ENCODE data around the gene TMIE. TPM values are rescaled to one million over a fixed set of nuclear protein-coding genes. Genes with fewer than 3 reads are reported as not detected.
A peak's percentile ranks its signal among the peaks of the same experiment; 100 is the strongest.

Gene TMIE
- total RNA-seq, 1 experiment from 2014 or later, result not detected

DNA sequence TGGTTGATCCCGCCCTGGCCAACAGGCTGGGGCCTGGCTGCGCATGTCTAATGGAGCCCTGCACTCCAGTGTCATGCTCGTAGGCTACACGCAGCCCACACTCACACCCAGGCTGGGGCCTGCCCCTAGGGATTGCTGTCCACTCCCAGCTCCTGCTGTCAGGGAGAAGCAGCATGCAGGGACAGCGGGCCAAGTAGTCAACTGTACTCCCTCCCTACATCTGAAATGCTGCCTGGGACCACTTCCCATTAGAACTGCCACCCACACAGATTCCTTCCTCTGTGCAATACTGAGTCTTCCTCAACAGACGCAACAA lies 23.8 kb upstream of the TMIE start:
- H3K4me1 Mint-ChIP-seq (ENCODE audit: low read depth, unreplicated experiment), result no peaks in the 10 kb centered on the region
- Histone ChIP-seq H3K36me3 (ENCODE audit: control insufficient read depth, insufficient read depth, low read length) (no peaks in the 10 kb centered on the region), H3K9me3 (no peaks in the 10 kb centered on the region), H3K4me3 (ENCODE audit: low read depth, low read length) (no peak overlapping the region), H3K27me3 (replicated peaks; ENCODE audit: control insufficient read depth, insufficient read depth, low read length) (no peaks in the 10 kb centered on the region), H3K4me1 (no peaks in the 10 kb centered on the region)
- TF ChIP-seq, protein P1, sequence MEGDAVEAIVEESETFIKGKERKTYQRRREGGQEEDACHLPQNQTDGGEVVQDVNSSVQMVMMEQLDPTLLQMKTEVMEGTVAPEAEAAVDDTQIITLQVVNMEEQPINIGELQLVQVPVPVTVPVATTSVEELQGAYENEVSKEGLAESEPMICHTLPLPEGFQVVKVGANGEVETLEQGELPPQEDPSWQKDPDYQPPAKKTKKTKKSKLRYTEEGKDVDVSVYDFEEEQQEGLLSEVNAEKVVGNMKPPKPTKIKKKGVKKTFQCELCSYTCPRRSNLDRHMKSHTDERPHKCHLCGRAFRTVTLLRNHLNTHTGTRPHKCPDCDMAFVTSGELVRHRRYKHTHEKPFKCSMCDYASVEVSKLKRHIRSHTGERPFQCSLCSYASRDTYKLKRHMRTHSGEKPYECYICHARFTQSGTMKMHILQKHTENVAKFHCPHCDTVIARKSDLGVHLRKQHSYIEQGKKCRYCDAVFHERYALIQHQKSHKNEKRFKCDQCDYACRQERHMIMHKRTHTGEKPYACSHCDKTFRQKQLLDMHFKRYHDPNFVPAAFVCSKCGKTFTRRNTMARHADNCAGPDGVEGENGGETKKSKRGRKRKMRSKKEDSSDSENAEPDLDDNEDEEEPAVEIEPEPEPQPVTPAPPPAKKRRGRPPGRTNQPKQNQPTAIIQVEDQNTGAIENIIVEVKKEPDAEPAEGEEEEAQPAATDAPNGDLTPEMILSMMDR (IDR thresholded peaks at IDR 0.05; ENCODE audit: insufficient read depth in 1 of 2, low read depth in 1 of 2, low read length in 1 of 2, severe bottlenecking in 1 of 2, unreplicated experiment in 1 of 2), result no peak
- H3K27me3 Mint-ChIP-seq (ENCODE audit: insufficient read depth, unreplicated experiment), result no peaks in the 10 kb centered on the region
- H3K36me3 Mint-ChIP-seq (ENCODE audit: insufficient read depth, unreplicated experiment), result no peaks in the 10 kb centered on the region
- H3K4me3 Mint-ChIP-seq (ENCODE audit: unreplicated experiment), result no peak overlapping the region
- CTCF ChIA-PET, result no interaction called here
- POLR2A ChIA-PET, result no interaction called here
- no peak for DNase-seq
- BruUV-seq (replicated peaks), result no TSS peak
- intact Hi-C loops (cut with micrococcal nuclease; ENCODE audit: unreplicated experiment), result no loop called here
- no peak overlapping the region for H3K27ac Mint-ChIP-seq (ENCODE audit: unreplicated experiment)
- no peaks in the 10 kb centered on the region for H3K9me3 Mint-ChIP-seq (ENCODE audit: unreplicated experiment)

DNA sequence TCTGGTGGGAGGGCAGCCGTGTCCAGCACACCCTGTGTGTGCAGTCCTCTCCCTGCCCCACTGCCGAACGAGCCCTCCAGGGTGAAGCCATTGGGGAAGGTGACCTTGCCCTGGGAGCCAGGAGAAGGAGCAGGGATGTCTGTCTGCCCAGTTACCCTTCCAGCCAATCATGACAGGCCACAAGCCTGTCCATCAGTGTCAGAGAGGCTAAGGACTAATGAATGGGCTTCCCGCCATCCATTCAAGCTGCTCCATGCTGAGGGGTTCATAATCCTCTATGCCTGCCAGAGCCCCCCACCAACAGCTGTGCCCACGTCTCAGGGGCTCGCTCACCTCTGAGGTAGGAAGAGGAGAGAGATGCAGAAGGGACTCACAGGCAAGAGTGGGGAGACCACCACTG lies 22.9 kb upstream of the TMIE start:
- TF ChIP-seq, protein P1 (IDR thresholded peaks at IDR 0.05; ENCODE audit: insufficient read depth in 1 of 2, low read depth in 1 of 2, low read length in 1 of 2, severe bottlenecking in 1 of 2, unreplicated experiment in 1 of 2), result no peak

DNA sequence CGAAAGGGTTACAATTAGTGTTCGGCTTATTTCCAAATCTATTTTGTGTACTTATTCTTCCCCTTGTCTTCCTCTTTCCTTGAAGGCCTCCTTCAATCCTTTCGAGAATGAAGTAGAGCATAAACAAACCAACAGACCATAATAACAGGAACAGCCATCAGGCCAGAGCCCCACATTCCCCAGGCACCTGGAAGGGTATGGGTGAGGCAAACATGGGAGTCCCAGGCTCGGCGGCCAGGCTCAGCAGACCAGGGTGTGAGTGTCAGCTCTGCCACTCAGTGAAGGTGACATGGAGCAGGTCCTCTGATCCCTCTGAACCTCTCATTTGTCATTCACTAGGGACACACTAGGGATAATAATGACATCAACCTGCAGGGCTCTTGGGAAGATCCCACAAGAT lies 21.5 kb upstream of the TMIE start:
- DNase-seq, result no peak
- no peak overlapping the region for H3K4me3 Mint-ChIP-seq (ENCODE audit: unreplicated experiment)
- ChIA-PET POLR2A (interaction anchor here (0.6 kb wide), 1 partner anchor 297 kb away, joined by 7 read pairs; no protein-coding TSS in a partner anchor), CTCF (no interaction called here)
- H3K27me3 ChIP-seq (replicated peaks; ENCODE audit: control insufficient read depth, insufficient read depth, low read length), result no peaks in the 10 kb centered on the region
- TF ChIP-seq, protein P1 (IDR thresholded peaks at IDR 0.05; ENCODE audit: insufficient read depth in 1 of 2, low read depth in 1 of 2, low read length in 1 of 2, severe bottlenecking in 1 of 2, unreplicated experiment in 1 of 2), result no peak
- BruUV-seq (replicated peaks), result no TSS peak
- H3K9me3 Mint-ChIP-seq (ENCODE audit: unreplicated experiment), result no peaks in the 10 kb centered on the region
- no peaks in the 10 kb centered on the region for H3K4me1 ChIP-seq
- H3K27ac Mint-ChIP-seq (ENCODE audit: unreplicated experiment), result peak overlapping the region; percentile 34
- H3K4me3 ChIP-seq (ENCODE audit: low read depth, low read length), result no peak overlapping the region
- H3K4me1 Mint-ChIP-seq (ENCODE audit: low read depth, unreplicated experiment), result no peaks in the 10 kb centered on the region
- intact Hi-C loops (cut with micrococcal nuclease; ENCODE audit: unreplicated experiment), result no loop called here
- H3K36me3 ChIP-seq (ENCODE audit: control insufficient read depth, insufficient read depth, low read length), result no peaks in the 10 kb centered on the region
- H3K36me3 Mint-ChIP-seq (ENCODE audit: insufficient read depth, unreplicated experiment), result no peaks in the 10 kb centered on the region
- no peaks in the 10 kb centered on the region for H3K9me3 ChIP-seq
- H3K27me3 Mint-ChIP-seq (ENCODE audit: insufficient read depth, unreplicated experiment), result no peaks in the 10 kb centered on the region

More for the DNA sequence above, 22.9 kb upstream of the TMIE start:
- Histone ChIP-seq H3K27me3 (replicated peaks; ENCODE audit: control insufficient read depth, insufficient read depth, low read length) (no peaks in the 10 kb centered on the region), H3K36me3 (ENCODE audit: control insufficient read depth, insufficient read depth, low read length) (no peaks in the 10 kb centered on the region), H3K4me1 (no peaks in the 10 kb centered on the region), H3K9me3 (no peaks in the 10 kb centered on the region), H3K4me3 (ENCODE audit: low read depth, low read length) (no peak overlapping the region)
- DNase-seq, result no peak
- no peaks in the 10 kb centered on the region for H3K27me3 Mint-ChIP-seq (ENCODE audit: insufficient read depth, unreplicated experiment)
- no peaks in the 10 kb centered on the region for H3K36me3 Mint-ChIP-seq (ENCODE audit: insufficient read depth, unreplicated experiment)
- H3K27ac Mint-ChIP-seq (ENCODE audit: unreplicated experiment), result no peak overlapping the region
- BruUV-seq (replicated peaks), result no TSS peak
- ChIA-PET CTCF (no interaction called here), POLR2A (no interaction called here)
- no peak overlapping the region for H3K4me3 Mint-ChIP-seq (ENCODE audit: unreplicated experiment)
- H3K4me1 Mint-ChIP-seq (ENCODE audit: low read depth, unreplicated experiment), result no peaks in the 10 kb centered on the region
- intact Hi-C loops (cut with micrococcal nuclease; ENCODE audit: unreplicated experiment), result no loop called here
- no peaks in the 10 kb centered on the region for H3K9me3 Mint-ChIP-seq (ENCODE audit: unreplicated experiment)

All from Caco-2 (cell line).